Breast epithelium (tissue), 4 donors: Measurements from ENCODE around the gene FLAD1. TPM values are rescaled to one million over a fixed set of nuclear protein-coding genes. Genes with fewer than 3 reads are reported as not detected.

Experiments
- DNase-seq, 2 donors: peaks; one replicate each; pipeline ENCODE4 v3.0.0-alpha.2; 2019; ENCODE audit warnings: low spot score in 2 of 2
- H3K27ac ChIP-seq, 2 donors: fragments of 200-600 bp; sonication (generic) in 1 of 2; one replicate each; pipeline ENCODE4 v1.5.1; 2016 to 2019; ENCODE audit warnings: mild to moderate bottlenecking in 1 of 2
- H3K27me3 ChIP-seq, 2 donors: fragments of 200-600 bp; sonication (generic) in 1 of 2; one replicate each; pipeline versions ENCODE4 v1.5.1 to v1.6.0; 2017 to 2019; ENCODE audit warnings: control low read depth in 1 of 2, mild to moderate bottlenecking in 1 of 2
- H3K36me3 ChIP-seq: fragments of 200-600 bp; one replicate; pipeline ENCODE4 v1.5.1; 2019
- H3K4me1 ChIP-seq, 2 donors: fragments of 200-600 bp; sonication (generic); one replicate each; pipeline ENCODE4 v1.5.1; 2016 to 2019; ENCODE audit warnings: control low read depth in 1 of 2
- H3K4me3 ChIP-seq, 3 donors: fragments of 200-600 bp; sonication (generic); 1 replicate in 2 of 3; 2 replicates in 1 of 3; pipeline ENCODE4 v1.5.1; 2016 to 2019; ENCODE audit warnings: mild to moderate bottlenecking in 3 of 3, moderate library complexity in 2 of 3
- H3K9me3 ChIP-seq, 2 donors: fragments of 200-600 bp; sonication (generic) in 1 of 2; one replicate each; pipeline ENCODE4 v1.5.1; 2016 to 2019; ENCODE audit warnings: control low read depth in 1 of 2
- CTCF ChIP-seq, 3 donors: fragments of 450-650 bp; IDR thresholded peaks; one replicate each; pipeline ENCODE4 v1.5.1; 2016 to 2017; ENCODE audit warnings: antibody characterized with exemption in 3 of 3, mild to moderate bottlenecking in 3 of 3, moderate library complexity in 3 of 3
- POLR2A ChIP-seq: fragments of 450-650 bp; IDR thresholded peaks from one replicate; pipeline ENCODE4 v1.6.1; 2016; ENCODE audit warnings: antibody characterized with exemption, mild to moderate bottlenecking, moderate library complexity
- POLR2AphosphoS5 ChIP-seq, 3 donors: sonication (generic); formaldehyde crosslinking; IDR thresholded peaks; one replicate each; pipeline ENCODE4 v1.6.1; 2017; ENCODE audit warnings: antibody characterized with exemption in 3 of 3
- intact Hi-C: fragments of 100-400 bp; cut with DNase I; formaldehyde crosslinking; loops from one replicate; pipeline ENCODE4 v1.15.1; 2023; ENCODE audit warnings: low total_unique reads
- total RNA-seq, 3 donors: library from RNA; depleted of rRNA; stranded (reverse); fragments of >200 nt; gene quantifications; one replicate each; pipeline ENCODE4 v1.1.0, GENCODE V29; 2016

FLAD1 gene
- total RNA-seq, 3 donors from 2014 or later: 27.0 to 42.7 (median 39.3) TPM

GRCh38 chr1:155038602-155039307, 55.6 kb downstream of the FLAD1 start:
- peak in 1 of 2 donors; percentile 82 for DNase-seq
- Histone ChIP-seq H3K27ac (peak overlapping the region; percentile 75 to 90), H3K9me3 (no peaks in the 10 kb centered on the region), H3K4me3 (no peak overlapping the region), H3K27me3 (no peaks in the 10 kb centered on the region), H3K36me3 (no peaks in the 10 kb centered on the region), H3K4me1 (peaks cover 0 to 8% of the 10 kb centered on the region in 2 donors)
- TF ChIP-seq POLR2AphosphoS5 (IDR thresholded peaks at IDR 0.05): no peak
- TF ChIP-seq CTCF (IDR thresholded peaks at IDR 0.05): no peak
- no peak for TF ChIP-seq POLR2A
- intact Hi-C loops: no loop called here

GRCh38 chr1:155039308-155039669, 56.1 kb downstream of the FLAD1 start:
- no peaks in the 10 kb centered on the region for H3K9me3 ChIP-seq
- H3K36me3 ChIP-seq: no peaks in the 10 kb centered on the region
- no peak overlapping the region for H3K4me3 ChIP-seq
- no peak for TF ChIP-seq CTCF (IDR thresholded peaks at IDR 0.05)
- TF ChIP-seq POLR2A: no peak
- no peak for TF ChIP-seq POLR2AphosphoS5 (IDR thresholded peaks at IDR 0.05)
- H3K27me3 ChIP-seq: no peaks in the 10 kb centered on the region
- H3K27ac ChIP-seq: peak overlapping the region; percentile 75 to 90
- no peak for DNase-seq
- intact Hi-C loops: no loop called here
- peaks cover 0 to 8% of the 10 kb centered on the region in 2 donors for H3K4me1 ChIP-seq

- intact Hi-C loops: no loop called here
- no peak for TF ChIP-seq POLR2AphosphoS5 (IDR thresholded peaks at IDR 0.05)
- DNase-seq: no peak
- Histone ChIP-seq H3K27ac (no peak overlapping the region), H3K36me3 (no peaks in the 10 kb centered on the region), H3K9me3 (no peaks in the 10 kb centered on the region), H3K4me3 (no peak overlapping the region), H3K27me3 (no peaks in the 10 kb centered on the region), H3K4me1 (peaks cover 8 to 12% of the 10 kb centered on the region in 2 donors)
Observed at GRCh38 chr1:155040358-155041093, 57.4 kb downstream of the FLAD1 start.

Other genes with a start within 250 kb of the FLAD1 start
- gene KCNN3, start 113.1 kb upstream of the FLAD1 start, total RNA-seq: 1 to 10 TPM in 2 of 3 donors, under 1 TPM in 1; 0.96 to 1.6 (median 1.0) TPM
- 10 to 100 TPM; 15.0 to 16.7 (median 16.4) TPM for gene PMVK, start 46.6 kb upstream of the FLAD1 start, total RNA-seq
- 100 to 1,000 TPM in 2 of 3 donors, 10 to 100 TPM in 1; 79.3 to 156 (median 105) TPM for gene PBXIP1, start 27.2 kb upstream of the FLAD1 start, total RNA-seq
- gene PYGO2, start 21.6 kb upstream of the FLAD1 start, total RNA-seq: 10 to 100 TPM; 14.6 to 26.2 (median 20.3) TPM
- 100 to 1,000 TPM in 2 of 3 donors, 10 to 100 TPM in 1; 94.4 to 177 (median 134) TPM for gene SHC1, start 12.6 kb upstream of the FLAD1 start, total RNA-seq
- gene CKS1B, start 8.7 kb upstream of the FLAD1 start, total RNA-seq: 100 to 1,000 TPM in 1 of 3 donors, 10 to 100 TPM in 2; 44.6 to 104 (median 47.3) TPM
- gene LENEP, start 10.2 kb downstream of the FLAD1 start, total RNA-seq: not detected
- gene ZBTB7B, start 19.5 kb downstream of the FLAD1 start, total RNA-seq: 10 to 100 TPM; 45.6 to 82.5 (median 53.4) TPM
- 1 to 10 TPM in 2 of 3 donors, under 1 TPM in 1; 0.48 to 4.4 (median 3.3) TPM for gene DCST2, start 50.4 kb downstream of the FLAD1 start, total RNA-seq
- under 1 TPM; 0.16 to 0.66 (median 0.44) TPM for gene DCST1, start 50.5 kb downstream of the FLAD1 start, total RNA-seq
- gene ADAM15, start 68.0 kb downstream of the FLAD1 start, total RNA-seq: 100 to 1,000 TPM in 2 of 3 donors, 10 to 100 TPM in 1; 97.8 to 155 (median 109) TPM
- gene EFNA4, start 80.4 kb downstream of the FLAD1 start, total RNA-seq: 10 to 100 TPM in 2 of 3 donors, 1 to 10 TPM in 1; 4.8 to 26.6 (median 23.9) TPM
- 1 to 10 TPM; 1.6 to 7.2 (median 6.6) TPM for gene EFNA3, start 95.5 kb downstream of the FLAD1 start, total RNA-seq
- gene EFNA1, start 144.5 kb downstream of the FLAD1 start, total RNA-seq: 100 to 1,000 TPM in 2 of 3 donors, 10 to 100 TPM in 1; 18.7 to 163 (median 120) TPM
- gene SLC50A1, start 152.5 kb downstream of the FLAD1 start, total RNA-seq: 10 to 100 TPM; 25.0 to 32.4 (median 28.5) TPM
- 10 to 100 TPM; 53.7 to 69.4 (median 68.2) TPM for gene DPM3, start 157.2 kb downstream of the FLAD1 start, total RNA-seq
- gene KRTCAP2, start 190.0 kb downstream of the FLAD1 start, total RNA-seq: 100 to 1,000 TPM; 104 to 147 (median 131) TPM
- gene TRIM46, start 190.5 kb downstream of the FLAD1 start, total RNA-seq: 1 to 10 TPM in 1 of 3 donors, under 1 TPM in 1, not detected in 1; 0.98 to 1.5 TPM
- gene THBS3, start 224.6 kb downstream of the FLAD1 start, total RNA-seq: 10 to 100 TPM; 17.3 to 27.5 (median 25.9) TPM
- 10 to 100 TPM; 41.1 to 50.8 (median 44.8) TPM for gene MTX1, start 225.4 kb downstream of the FLAD1 start, total RNA-seq